Loucy (cell line): ENCODE measurements around the gene MRPS16.

Source experiments
- H2AFZ ChIP-seq: fragments of 200-600 bp; sonication (generic); 2 replicates; pipeline ENCODE4 v1.6.0; 2016; ENCODE audit warnings: antibody characterized with exemption, mild to moderate bottlenecking, low read length, moderate library complexity
- H3F3A ChIP-seq: fragments of 200-600 bp; 2 replicates; pipeline ENCODE4 v1.6.0; 2016; ENCODE audit warnings: antibody characterized with exemption, low read depth, mild to moderate bottlenecking
- H3K27me3 ChIP-seq: fragments of 200-600 bp; sonication (generic); 2 replicates; pipeline ENCODE4 v1.6.1; 2014; ENCODE audit warnings: low read length, mild to moderate bottlenecking; ENCODE audit not compliant: insufficient read depth, poor library complexity, severe bottlenecking
- H3K36me3 ChIP-seq: fragments of 200-600 bp; sonication (generic); 2 replicates; pipeline ENCODE4 v1.6.1; 2016; ENCODE audit warnings: low read length; ENCODE audit not compliant: insufficient read depth
- H3K4me1 ChIP-seq: fragments of 200-600 bp; sonication (generic); 2 replicates; pipeline ENCODE4 v1.5.1; 2014; ENCODE audit warnings: low read length, mild to moderate bottlenecking; ENCODE audit not compliant: insufficient read depth, poor library complexity, severe bottlenecking
- H3K4me2 ChIP-seq: fragments of 200-600 bp; sonication (generic); 2 replicates; pipeline ENCODE4 v1.6.0; 2014; ENCODE audit warnings: antibody characterized with exemption, low read length, low read depth, mild to moderate bottlenecking; ENCODE audit not compliant: poor library complexity, severe bottlenecking
- H3K4me3 ChIP-seq: fragments of 200-600 bp; sonication (generic); 2 replicates; pipeline ENCODE4 v1.5.1; 2014; ENCODE audit warnings: low read length, mild to moderate bottlenecking, mixed read lengths; ENCODE audit not compliant: poor library complexity, severe bottlenecking
- H3K79me2 ChIP-seq: fragments of 200-600 bp; sonication (generic); 2 replicates; pipeline ENCODE4 v1.6.1; 2014; ENCODE audit warnings: low read length; ENCODE audit not compliant: insufficient read depth
- H3K9ac ChIP-seq: fragments of 200-600 bp; sonication (generic); 2 replicates; pipeline ENCODE4 v1.6.0; 2014; ENCODE audit warnings: mild to moderate bottlenecking, low read depth, low read length, moderate library complexity; ENCODE audit not compliant: poor library complexity, severe bottlenecking
- H3K9me2 ChIP-seq: fragments of 200-600 bp; sonication (generic); replicated peaks from 2 replicates; pipeline ENCODE4 v1.6.1; 2016; ENCODE audit warnings: low read depth, low read length, mixed read lengths
- H3K9me3 ChIP-seq: fragments of 200-600 bp; sonication (generic); 2 replicates; pipeline ENCODE4 v1.6.1; 2014; ENCODE audit warnings: mild to moderate bottlenecking, antibody characterized with exemption, low read length, low read depth; ENCODE audit not compliant: insufficient read depth
- H4K20me1 ChIP-seq: fragments of 200-600 bp; sonication (generic); 2 replicates; pipeline ENCODE4 v1.6.0; 2014; ENCODE audit warnings: antibody characterized with exemption, low read length, mild to moderate bottlenecking; ENCODE audit not compliant: insufficient read depth, poor library complexity, severe bottlenecking
- CTCF ChIP-seq: fragments of 200-600 bp; sonication (generic); conservative IDR thresholded peaks from 2 replicates; pipeline ENCODE4 v1.5.1; 2014; ENCODE audit warnings: mild to moderate bottlenecking, antibody characterized with exemption, low read length
- EZH2phosphoT487 ChIP-seq: fragments of 200-600 bp; IDR thresholded peaks from 2 replicates; pipeline ENCODE4 v1.6.1; 2018; ENCODE audit warnings: antibody characterized with exemption, mild to moderate bottlenecking, moderate library complexity, borderline replicate concordance

MRPS16 gene

DNA sequence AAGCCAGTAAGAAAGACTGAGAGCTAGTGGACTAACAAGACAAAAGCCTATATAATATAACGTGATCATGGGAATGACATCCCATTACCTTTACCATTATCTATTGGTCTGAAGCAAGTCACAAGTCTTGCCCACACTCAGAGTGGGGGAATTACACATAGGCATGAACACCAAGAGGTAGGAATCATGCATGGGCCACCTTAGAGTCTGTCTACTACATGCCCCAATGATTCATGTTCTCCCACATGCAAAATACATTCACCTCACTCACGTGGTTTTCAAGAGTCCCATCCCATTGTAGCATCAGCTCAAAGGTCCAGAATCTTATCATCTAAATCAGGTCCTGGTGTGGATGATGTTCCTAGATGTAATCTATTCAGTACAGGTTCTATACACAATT is 34.8 kb downstream of the MRPS16 start:
- H3K4me2 ChIP-seq = no peak overlapping the region
- no peaks in the 10 kb centered on the region for H4K20me1 ChIP-seq
- TF ChIP-seq EZH2phosphoT487 (no peak), CTCF (no peak)
- no peaks in the 10 kb centered on the region for H3K27me3 ChIP-seq
- peaks cover 13% of the 10 kb centered on the region; the same call in 1 of the 2 replicates for H3K36me3 ChIP-seq
- no peaks in the 10 kb centered on the region for H3K9me2 ChIP-seq
- no peak overlapping the region for H2AFZ ChIP-seq
- H3K4me3 ChIP-seq = no peak overlapping the region
- H3F3A ChIP-seq = no peaks in the 10 kb centered on the region
- H3K9ac ChIP-seq = no peak overlapping the region
- no peaks in the 10 kb centered on the region for H3K4me1 ChIP-seq
- no peaks in the 10 kb centered on the region for H3K79me2 ChIP-seq
- no peaks in the 10 kb centered on the region for H3K9me3 ChIP-seq

GRCh38 chr10:73215749-73216148 is 36.7 kb downstream of the MRPS16 start:
- no peaks in the 10 kb centered on the region for H3K4me1 ChIP-seq
- H3F3A ChIP-seq = no peaks in the 10 kb centered on the region
- no peaks in the 10 kb centered on the region for H3K9me2 ChIP-seq
- H3K36me3 ChIP-seq = peaks cover 13% of the 10 kb centered on the region; the same call in 1 of the 2 replicates
- H3K4me2 ChIP-seq = no peak overlapping the region
- no peak overlapping the region for H3K9ac ChIP-seq
- no peak overlapping the region for H2AFZ ChIP-seq
- H3K27me3 ChIP-seq = no peaks in the 10 kb centered on the region
- no peaks in the 10 kb centered on the region for H3K79me2 ChIP-seq
- TF ChIP-seq CTCF (no peak), EZH2phosphoT487 (no peak)
- H3K9me3 ChIP-seq = no peaks in the 10 kb centered on the region
- H3K4me3 ChIP-seq = no peak overlapping the region
- no peaks in the 10 kb centered on the region for H4K20me1 ChIP-seq

- Histone ChIP-seq H3K79me2 (no peaks in the 10 kb centered on the region), H3K4me1 (no peaks in the 10 kb centered on the region), H3K36me3 (0 out of 2 replicates have a peak, but pooled peaks cover under 1% of the 10 kb centered on the region), H3K4me3 (no peak overlapping the region), H3K27me3 (no peaks in the 10 kb centered on the region), H4K20me1 (no peaks in the 10 kb centered on the region), H3F3A (no peaks in the 10 kb centered on the region), H3K4me2 (no peak overlapping the region), H3K9me3 (no peaks in the 10 kb centered on the region), H3K9ac (no peak overlapping the region), H3K9me2 (no peaks in the 10 kb centered on the region), H2AFZ (no peak overlapping the region)
- TF ChIP-seq CTCF (no peak), EZH2phosphoT487 (no peak)
These were observed 41.2 kb downstream of the MRPS16 start for GRCh38 chr10:73211106-73211811.
